ENCODE results near the gene MYDGF.

Gene MYDGF

GRCh38 chr19:4675346-4675745, 5.2 kb upstream of the MYDGF start:
- TF ChIP-seq CTCF (IDR thresholded peaks at IDR 0.05; ENCODE audit: low read length) (no peak), EZH2 (optimal IDR thresholded peaks at IDR 0.05; ENCODE audit: low read depth, low read length) (no peak), EZH2phosphoT487 (IDR thresholded peaks at IDR 0.05; ENCODE audit: low read length) (no peak)

DNA sequence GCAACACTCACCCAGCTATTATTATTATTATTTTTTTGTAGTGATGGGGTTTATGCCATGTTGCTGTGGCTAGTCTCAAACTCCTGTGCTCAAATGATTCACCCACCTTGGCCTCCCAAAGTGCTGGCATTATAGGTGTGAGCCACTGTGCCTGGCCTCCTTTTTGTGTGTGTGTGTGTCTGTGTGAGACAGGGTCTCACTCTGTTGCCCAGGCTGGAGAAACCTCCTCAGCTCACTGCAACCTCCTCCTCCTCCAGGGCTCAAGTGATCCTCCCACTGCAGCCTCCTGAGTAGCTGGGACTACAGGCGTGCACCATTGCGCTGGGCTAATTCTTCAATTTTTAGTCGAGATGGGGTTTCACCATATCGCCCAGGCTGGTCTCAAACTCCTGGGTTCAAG, 3.6 kb upstream of the MYDGF start:
- H3K27ac ChIP-seq (ENCODE audit: low read length) = no peak overlapping the region
- H3K9me2 ChIP-seq (replicated peaks; ENCODE audit: insufficient read depth, low read length) = no peaks in the 10 kb centered on the region
- H2AFZ ChIP-seq (ENCODE audit: low read length) = no peak overlapping the region
- H3K9me3 ChIP-seq (replicated peaks; ENCODE audit: insufficient read depth, low read length) = no peaks in the 10 kb centered on the region
- no peaks in the 10 kb centered on the region for H3K36me3 ChIP-seq (replicated peaks; ENCODE audit: insufficient read depth, low read length)
- no peak for DNase-seq
- no peaks in the 10 kb centered on the region for H3K27me3 ChIP-seq (replicated peaks; ENCODE audit: insufficient read depth, low read length)
- no peak overlapping the region for H3K4me3 ChIP-seq (ENCODE audit: low read length)
- TF ChIP-seq EZH2phosphoT487 (IDR thresholded peaks at IDR 0.05; ENCODE audit: low read length) = no peak
- TF ChIP-seq CTCF (IDR thresholded peaks at IDR 0.05; ENCODE audit: low read length) = no peak
- TF ChIP-seq EZH2 (optimal IDR thresholded peaks at IDR 0.05; ENCODE audit: low read depth, low read length) = no peak
- H3F3A ChIP-seq (ENCODE audit: insufficient read depth, low read length) = peaks cover 16% of the 10 kb centered on the region; the same call in 1 of the 2 replicates
- H3K4me2 ChIP-seq (ENCODE audit: low read depth, low read length) = no peak overlapping the region
- peaks cover 7% of the 10 kb centered on the region; the same call in 1 of the 2 replicates for H3K4me1 ChIP-seq (ENCODE audit: low read length)
- peaks cover 14% of the 10 kb centered on the region for H3K79me2 ChIP-seq (ENCODE audit: low read length)
- no peak overlapping the region for H3K9ac ChIP-seq (ENCODE audit: low read length)
- H4K20me1 ChIP-seq (ENCODE audit: insufficient read depth, low read length) = no peaks in the 10 kb centered on the region

More at GRCh38 chr19:4675346-4675745, 5.2 kb upstream of the MYDGF start:
- no peaks in the 10 kb centered on the region for H3K9me2 ChIP-seq (replicated peaks; ENCODE audit: insufficient read depth, low read length)
- no peak overlapping the region for H3K27ac ChIP-seq (ENCODE audit: low read length)
- no peaks in the 10 kb centered on the region for H3K79me2 ChIP-seq (ENCODE audit: low read length)
- no peaks in the 10 kb centered on the region for H3K36me3 ChIP-seq (replicated peaks; ENCODE audit: insufficient read depth, low read length)
- DNase-seq = no peak
- peaks cover 16% of the 10 kb centered on the region; the same call in 1 of the 2 replicates for H3F3A ChIP-seq (ENCODE audit: insufficient read depth, low read length)
- no peaks in the 10 kb centered on the region; the same call in 1 of the 2 replicates for H4K20me1 ChIP-seq (ENCODE audit: insufficient read depth, low read length)
- H3K27me3 ChIP-seq (replicated peaks; ENCODE audit: insufficient read depth, low read length) = no peaks in the 10 kb centered on the region
- no peak overlapping the region for H2AFZ ChIP-seq (ENCODE audit: low read length)
- H3K4me3 ChIP-seq (ENCODE audit: low read length) = no peak overlapping the region
- no peaks in the 10 kb centered on the region for H3K4me1 ChIP-seq (ENCODE audit: low read length)
- H3K9ac ChIP-seq (ENCODE audit: low read length) = no peak overlapping the region
- H3K4me2 ChIP-seq (ENCODE audit: low read depth, low read length) = no peak overlapping the region
- H3K9me3 ChIP-seq (replicated peaks; ENCODE audit: insufficient read depth, low read length) = no peaks in the 10 kb centered on the region

GRCh38 chr19:4673216-4673615, 3.1 kb upstream of the MYDGF start:
- no peak overlapping the region for H3K27ac ChIP-seq (ENCODE audit: low read length)
- TF ChIP-seq EZH2 (optimal IDR thresholded peaks at IDR 0.05; ENCODE audit: low read depth, low read length) = no peak
- TF ChIP-seq CTCF (IDR thresholded peaks at IDR 0.05; ENCODE audit: low read length) = no peak
- TF ChIP-seq EZH2phosphoT487 (IDR thresholded peaks at IDR 0.05; ENCODE audit: low read length) = no peak
- no peak overlapping the region for H3K4me3 ChIP-seq (ENCODE audit: low read length)
- peaks cover 7% of the 10 kb centered on the region; the same call in 1 of the 2 replicates for H3K4me1 ChIP-seq (ENCODE audit: low read length)
- H3K4me2 ChIP-seq (ENCODE audit: low read depth, low read length) = no peak overlapping the region
- no peaks in the 10 kb centered on the region for H3K9me3 ChIP-seq (replicated peaks; ENCODE audit: insufficient read depth, low read length)
- 0 out of 2 replicates have a peak, but pooled peaks cover 2% of the 10 kb centered on the region for H3K36me3 ChIP-seq (replicated peaks; ENCODE audit: insufficient read depth, low read length)
- no peak for DNase-seq
- H3K79me2 ChIP-seq (ENCODE audit: low read length) = peaks cover 19% of the 10 kb centered on the region
- peaks cover 16% of the 10 kb centered on the region; the same call in 1 of the 2 replicates for H3F3A ChIP-seq (ENCODE audit: insufficient read depth, low read length)
- H3K9ac ChIP-seq (ENCODE audit: low read length) = no peak overlapping the region
- H4K20me1 ChIP-seq (ENCODE audit: insufficient read depth, low read length) = no peaks in the 10 kb centered on the region
- no peak overlapping the region for H2AFZ ChIP-seq (ENCODE audit: low read length)
- H3K9me2 ChIP-seq (replicated peaks; ENCODE audit: insufficient read depth, low read length) = no peaks in the 10 kb centered on the region
- H3K27me3 ChIP-seq (replicated peaks; ENCODE audit: insufficient read depth, low read length) = no peaks in the 10 kb centered on the region

All from MM.1S (cell line).